Liver (tissue), 9 donors: ENCODE results near the gene PRKD3. TPM values are rescaled to one million over a fixed set of nuclear protein-coding genes. Genes with fewer than 3 reads are reported as not detected.

Experiments used
- DNase-seq: peaks from one replicate; pipeline ENCODE4 v3.0.0-alpha.2; 2017; ENCODE audit warnings: low spot score
- H3K27ac ChIP-seq, 2 donors: one replicate each; pipeline ENCODE4 v1.7.0; 2013; ENCODE audit warnings: inconsistent platforms in 2 of 2, low read length in 2 of 2, control low read depth in 1 of 2, low read depth in 1 of 2, mild to moderate bottlenecking in 1 of 2
- H3K27me3 ChIP-seq, 4 donors: one replicate each; pipeline versions ENCODE4 v1.6.1 to v1.7.0; 2013; ENCODE audit warnings: low read length in 3 of 4, inconsistent platforms in 1 of 4, mild to moderate bottlenecking in 1 of 4, moderate library complexity in 1 of 4; ENCODE audit not compliant: control insufficient read depth in 4 of 4, insufficient read depth in 4 of 4
- H3K36me3 ChIP-seq, 4 donors: one replicate each; pipeline versions ENCODE4 v1.6.1 to v1.7.0; 2013; ENCODE audit warnings: low read length in 3 of 4, mild to moderate bottlenecking in 3 of 4, low read depth in 1 of 4, moderate library complexity in 1 of 4; ENCODE audit not compliant: control insufficient read depth in 4 of 4, insufficient read depth in 3 of 4
- H3K4me1 ChIP-seq, 4 donors: one replicate each; pipeline versions ENCODE4 v1.6.1 to v1.7.0; 2013; ENCODE audit warnings: low read length in 3 of 4, mild to moderate bottlenecking in 3 of 4, moderate library complexity in 1 of 4; ENCODE audit not compliant: control insufficient read depth in 4 of 4, insufficient read depth in 4 of 4
- H3K4me3 ChIP-seq, 3 donors: one replicate each; pipeline versions ENCODE4 v1.6.1 to v1.7.0; 2013; ENCODE audit warnings: low read length in 3 of 3, control low read depth in 1 of 3, low read depth in 1 of 3, mild to moderate bottlenecking in 1 of 3
- H3K9ac ChIP-seq, 2 donors: one replicate each; pipeline ENCODE4 v1.7.0; 2013; ENCODE audit warnings: low read length in 2 of 2, mild to moderate bottlenecking in 2 of 2, moderate library complexity in 2 of 2, control low read depth in 1 of 2, low read depth in 1 of 2
- H3K9me3 ChIP-seq, 4 donors: one replicate each; pipeline versions ENCODE4 v1.6.1 to v1.7.0; 2013; ENCODE audit warnings: low read length in 3 of 4; ENCODE audit not compliant: control insufficient read depth in 4 of 4
- ATF3 ChIP-seq: IDR thresholded peaks from 2 replicates; pipeline ENCODE4 v1.6.1; 2016; ENCODE audit warnings: antibody characterized with exemption
- CTCF ChIP-seq: fragments of 150-350 bp; IDR thresholded peaks from 2 replicates; pipeline ENCODE4 v1.5.1; 2017; ENCODE audit warnings: improper control_type of control experiment, low read depth, low read length; ENCODE audit not compliant: missing input control
- EGR1 ChIP-seq, 2 donors: IDR thresholded peaks; 2 replicates each; pipeline ENCODE4 v1.6.1; 2016 to 2018; ENCODE audit warnings: antibody characterized with exemption in 2 of 2, low read depth in 2 of 2
- FOXA1 ChIP-seq: IDR thresholded peaks from 2 replicates; pipeline ENCODE4 v1.6.1; 2016; ENCODE audit warnings: antibody characterized with exemption
- FOXA2 ChIP-seq: IDR thresholded peaks from 2 replicates; pipeline ENCODE4 v1.6.1; 2016; ENCODE audit warnings: antibody characterized with exemption
- HNF4A ChIP-seq, 2 donors: conservative IDR thresholded peaks; 2 replicates each; pipeline ENCODE4 v1.6.1; 2016; ENCODE audit warnings: antibody characterized with exemption in 2 of 2, mild to moderate bottlenecking in 2 of 2
- HNF4G ChIP-seq: IDR thresholded peaks from 2 replicates; pipeline ENCODE4 v1.6.1; 2016; ENCODE audit warnings: antibody characterized with exemption
- JUND ChIP-seq, 2 donors: IDR thresholded peaks; 2 replicates each; pipeline ENCODE4 v1.6.1; 2016; ENCODE audit warnings: antibody characterized with exemption in 2 of 2
- REST ChIP-seq: IDR thresholded peaks from 2 replicates; pipeline ENCODE4 v1.6.1; 2016; ENCODE audit warnings: antibody characterized with exemption, mild to moderate bottlenecking
- RXRA ChIP-seq, 2 donors: IDR thresholded peaks; 2 replicates each; pipeline ENCODE4 v1.6.1; 2017 to 2018; ENCODE audit warnings: antibody characterized with exemption in 2 of 2, mild to moderate bottlenecking in 1 of 2
- TAF1 ChIP-seq: conservative IDR thresholded peaks from 2 replicates; pipeline ENCODE4 v1.6.1; 2016; ENCODE audit warnings: antibody characterized with exemption, mild to moderate bottlenecking
- YY1 ChIP-seq: IDR thresholded peaks from 2 replicates; pipeline ENCODE4 v1.6.1; 2016; ENCODE audit warnings: antibody characterized with exemption, mild to moderate bottlenecking
- ZBTB33 ChIP-seq: IDR thresholded peaks from 2 replicates; pipeline ENCODE4 v1.6.1; 2016; ENCODE audit warnings: antibody characterized with exemption
- WGBS: extraction: QIAGEN DNeasy Blood & Tissue Kit; methylation state at CpG from one replicate; pipeline ENCODE4 v1.1.7; 2013; 5-methylcytosine and 5-hydroxymethylcytosine counted together
- polyA plus RNA-seq, 2 donors: library from polyadenylated mRNA; stranded (reverse) in 1 of 2; unstranded in 1 of 2; fragments of 200-250 nt in 1 of 2; fragments of >200 nt in 1 of 2; fragmentation: Nextera tagmentation in 1 of 2; extraction: Ambion mirVana in 1 of 2; gene quantifications; one replicate each; pipeline versions ENCODE4 v1.2.1 to v1.2.3, GENCODE V29; 2013 to 2015
- total RNA-seq, 2 donors: library from RNA; depleted of rRNA; stranded (reverse); fragments of >200 nt; gene quantifications; one replicate each; pipeline ENCODE4 v1.2.3, GENCODE V29; 2014
- donor health status: healthy.
- donor health status: healthy.
- donor health status: healthy.
- donor health status: healthy.
- donor health status: healthy.

The PRKD3 gene
- total and polyA plus RNA-seq, 4 donors, result 4.4 to 19.7 (median 8.1) TPM

- TF ChIP-seq REST (no peak), EGR1 (IDR thresholded peaks at IDR 0.05; ENCODE audit: low read depth in 2 of 2) (no peak), HNF4A (conservative IDR thresholded peaks at IDR 0.05) (no peak), ZBTB33 (no peak), YY1 (no peak)
These were observed 31.1 kb upstream of the PRKD3 start (continued) for GRCh38 chr2:37355735-37356134.

GRCh38 chr2:37354531-37354930, 29.9 kb upstream of the PRKD3 start:
- H3K9me3 ChIP-seq, result no peaks in the 10 kb centered on the region
- H3K4me3 ChIP-seq, result no peak overlapping the region
- TF ChIP-seq HNF4A (conservative IDR thresholded peaks at IDR 0.05) (no peak), REST (no peak), RXRA (IDR thresholded peaks at IDR 0.05) (no peak), FOXA1 (no peak), JUND (IDR thresholded peaks at IDR 0.05) (no peak), FOXA2 (no peak), CTCF (no peak), ATF3 (no peak), EGR1 (IDR thresholded peaks at IDR 0.05; ENCODE audit: low read depth in 2 of 2) (no peak), HNF4G (no peak), TAF1 (no peak), ZBTB33 (no peak)
- H3K9ac ChIP-seq, result no peak overlapping the region
- H3K36me3 ChIP-seq, result no peaks in the 10 kb centered on the region
- no peaks in the 10 kb centered on the region for H3K4me1 ChIP-seq
- no peaks in the 10 kb centered on the region for H3K27me3 ChIP-seq
- WGBS, result 96% methylated on average over 3 of the region's 3 CpGs
- H3K27ac ChIP-seq, result no peak overlapping the region
- no peak for DNase-seq
